H1 (cell line): Measurements from ENCODE around the gene FXYD5.

Experiments
- CEBPB ChIP-seq: IDR thresholded peaks from 2 replicates; pipeline ENCODE4 v1.6.1; 2012; ENCODE audit warnings: low read depth, low read length
- CTCF ChIP-seq, 3 experiments: IDR thresholded peaks; 1 replicate in 2 of 3; 2 replicates in 1 of 3; pipeline versions ENCODE4 v1.5.1 to v1.6.1; 2011; ENCODE audit warnings: low read length in 3 of 3, mild to moderate bottlenecking in 3 of 3, inconsistent platforms in 2 of 3, low read depth in 1 of 3, moderate library complexity in 1 of 3; ENCODE audit not compliant: insufficient read depth in 1 of 3; ENCODE audit errors: control extremely low read depth in 1 of 3
- EP300 ChIP-seq, 2 experiments: IDR thresholded peaks; 1 replicate in 1 of 2; 2 replicates in 1 of 2; pipeline ENCODE4 v1.6.1; 2011 to 2012; ENCODE audit warnings: low read depth in 2 of 2, low read length in 2 of 2, mild to moderate bottlenecking in 2 of 2, borderline replicate concordance in 1 of 2, inconsistent platforms in 1 of 2, moderate library complexity in 1 of 2
- GTF2F1 ChIP-seq: IDR thresholded peaks from 2 replicates; pipeline ENCODE4 v1.6.1; 2012; ENCODE audit warnings: low read depth, low read length, improper control_type of control experiment, borderline replicate concordance
- JUN ChIP-seq: IDR thresholded peaks from 2 replicates; pipeline ENCODE4 v1.6.1; 2011; ENCODE audit warnings: low read depth, mild to moderate bottlenecking, improper control_type of control experiment, low read length
- POLR2AphosphoS5 ChIP-seq: IDR thresholded peaks from 2 replicates; pipeline ENCODE4 v1.6.1; 2011; ENCODE audit warnings: low read depth, low read length
- RNF2 ChIP-seq: fragments of 200-900, 300-1000 bp; sonication (generic); IDR thresholded peaks from 2 replicates; pipeline ENCODE4 v1.7.1; 2016; ENCODE audit warnings: borderline replicate concordance, low read depth, mild to moderate bottlenecking, antibody characterized with exemption, low read length; ENCODE audit not compliant: poor library complexity, severe bottlenecking; ENCODE audit errors: missing control alignments
- TAF1 ChIP-seq: IDR thresholded peaks from 2 replicates; pipeline ENCODE4 v1.6.1; 2011; ENCODE audit warnings: mild to moderate bottlenecking, low read depth, low read length
- TAF7 ChIP-seq: optimal IDR thresholded peaks from 2 replicates; pipeline ENCODE3; 2011; ENCODE audit warnings: low read depth, mild to moderate bottlenecking, inconsistent platforms, low read length, moderate library complexity, borderline replicate concordance
- YY1 ChIP-seq: IDR thresholded peaks from 2 replicates; pipeline ENCODE4 v1.6.1; 2011; ENCODE audit warnings: low read depth, mild to moderate bottlenecking, low read length

GRCh38 chr19:35176181-35176570, 21.6 kb downstream of the FXYD5 start:
- TF ChIP-seq RNF2: no peak
- no peak for TF ChIP-seq EP300 (IDR thresholded peaks at IDR 0.05; ENCODE audit: borderline replicate concordance in 1 of 2, low read depth in 2 of 2, low read length in 2 of 2)
- TF ChIP-seq CTCF (IDR thresholded peaks at IDR 0.05; ENCODE audit: control extremely low read depth in 1 of 3, insufficient read depth in 1 of 3, low read depth in 1 of 3, low read length in 3 of 3): no peak
- no peak for TF ChIP-seq JUN
- TF ChIP-seq TAF7: no peak
- no peak for TF ChIP-seq YY1
- no peak for TF ChIP-seq GTF2F1
- TF ChIP-seq TAF1: no peak
- TF ChIP-seq POLR2AphosphoS5: no peak
- no peak for TF ChIP-seq CEBPB
